Urinary bladder (tissue), 4 donors: ENCODE measurements around the gene PIEZO2. TPM values are rescaled to one million over a fixed set of nuclear protein-coding genes. Genes with fewer than 3 reads are reported as not detected.

Source experiments
- DNase-seq: peaks from one replicate; pipeline ENCODE4 v3.0.0-alpha.2; 2015; ENCODE audit errors: extremely low spot score
- H3K27ac ChIP-seq: one replicate; pipeline ENCODE4 v1.5.1; 2013; ENCODE audit warnings: low read depth, mild to moderate bottlenecking, moderate library complexity
- H3K36me3 ChIP-seq: one replicate; pipeline ENCODE4 v1.6.1; 2013; ENCODE audit warnings: mild to moderate bottlenecking, moderate library complexity; ENCODE audit not compliant: insufficient read depth
- H3K4me1 ChIP-seq: one replicate; pipeline ENCODE4 v1.6.1; 2013; ENCODE audit warnings: mild to moderate bottlenecking, moderate library complexity; ENCODE audit not compliant: insufficient read depth
- H3K4me3 ChIP-seq: one replicate; pipeline ENCODE4 v1.5.1; 2013; ENCODE audit warnings: low read depth, low read length
- WGBS: extraction: QIAGEN DNeasy Blood & Tissue Kit; methylation state at CpG from one replicate; pipeline ENCODE4 v1.1.7; 2013; 5-methylcytosine and 5-hydroxymethylcytosine counted together
- polyA plus RNA-seq: library from polyadenylated mRNA; stranded (reverse); fragments of 200-250 nt; gene quantifications from one replicate; pipeline ENCODE4 v1.2.3, GENCODE V29; 2013
- total RNA-seq: library from RNA; depleted of rRNA; stranded (reverse); fragments of >200 nt; gene quantifications from one replicate; pipeline ENCODE4 v1.2.3, GENCODE V29; 2014
- donor health status: healthy with polysubstance abuse.
- donor health status: healthy.

The PIEZO2 gene
- total and polyA plus RNA-seq, 2 donors: 5.9 to 78.1 TPM

GRCh38 chr18:11114653-11115052 lies 34.7 kb downstream of the PIEZO2 start:
- Histone ChIP-seq H3K4me3 (no peak overlapping the region), H3K27ac (no peak overlapping the region), H3K36me3 (no peaks in the 10 kb centered on the region), H3K4me1 (no peaks in the 10 kb centered on the region)
- DNase-seq: no peak
- 42% methylated on average over 2 of the region's 2 CpGs for WGBS

- Histone ChIP-seq H3K36me3 (no peaks in the 10 kb centered on the region), H3K27ac (no peak overlapping the region), H3K4me3 (no peak overlapping the region), H3K4me1 (no peaks in the 10 kb centered on the region)
- DNase-seq: no peak
- WGBS: 91% methylated on average over 2 of the region's 2 CpGs
Measured at GRCh38 chr18:11113937-11114336, 35.4 kb downstream of the PIEZO2 start.

GRCh38 chr18:11113046-11113548 lies 36.3 kb downstream of the PIEZO2 start:
- no peak for DNase-seq
- WGBS: 94% methylated on average over 4 of the region's 4 CpGs
- Histone ChIP-seq H3K36me3 (no peaks in the 10 kb centered on the region), H3K27ac (no peak overlapping the region), H3K4me1 (no peaks in the 10 kb centered on the region), H3K4me3 (no peak overlapping the region)

GRCh38 chr18:11112286-11112685 lies 37.1 kb downstream of the PIEZO2 start:
- WGBS: 95% methylated on average over 3 of the region's 3 CpGs
- DNase-seq: no peak
- no peak overlapping the region for H3K27ac ChIP-seq
- H3K36me3 ChIP-seq: no peaks in the 10 kb centered on the region
- no peak overlapping the region for H3K4me3 ChIP-seq
- no peaks in the 10 kb centered on the region for H3K4me1 ChIP-seq

GRCh38 chr18:11110509-11110908 lies 38.9 kb downstream of the PIEZO2 start:
- Histone ChIP-seq H3K4me1 (no peaks in the 10 kb centered on the region), H3K36me3 (no peaks in the 10 kb centered on the region), H3K27ac (no peak overlapping the region), H3K4me3 (no peak overlapping the region)
- DNase-seq: no peak
- WGBS: 88% methylated on average over 16 of the region's 16 CpGs

- no peak overlapping the region for H3K27ac ChIP-seq
- no peaks in the 10 kb centered on the region for H3K36me3 ChIP-seq
- no peak for DNase-seq
- WGBS: 41% methylated on average over 3 of the region's 3 CpGs
- H3K4me3 ChIP-seq: no peak overlapping the region
- H3K4me1 ChIP-seq: no peaks in the 10 kb centered on the region
Measured at GRCh38 chr18:11108947-11109346, 40.4 kb downstream of the PIEZO2 start.

- H3K4me1 ChIP-seq: no peaks in the 10 kb centered on the region
- H3K4me3 ChIP-seq: no peak overlapping the region
- H3K27ac ChIP-seq: no peak overlapping the region
- WGBS: 88% methylated on average over 6 of the region's 6 CpGs
- DNase-seq: no peak
- H3K36me3 ChIP-seq: no peaks in the 10 kb centered on the region
Measured at GRCh38 chr18:11106894-11107293, 42.5 kb downstream of the PIEZO2 start.

- no peak overlapping the region for H3K27ac ChIP-seq
- no peaks in the 10 kb centered on the region for H3K36me3 ChIP-seq
- DNase-seq: peak; percentile 13
- H3K4me3 ChIP-seq: no peak overlapping the region
- H3K4me1 ChIP-seq: no peaks in the 10 kb centered on the region
- WGBS: 35% methylated on average over 6 of the region's 6 CpGs
Measured at GRCh38 chr18:11105463-11105862, 43.9 kb downstream of the PIEZO2 start.

GRCh38 chr18:11104307-11104706 lies 45.1 kb downstream of the PIEZO2 start:
- Histone ChIP-seq H3K36me3 (no peaks in the 10 kb centered on the region), H3K27ac (no peak overlapping the region), H3K4me3 (no peak overlapping the region), H3K4me1 (no peaks in the 10 kb centered on the region)
- WGBS: 79% methylated on average over 5 of the region's 5 CpGs
- DNase-seq: no peak

- WGBS: 37% methylated on average over 10 of the region's 10 CpGs
- no peak overlapping the region for H3K4me3 ChIP-seq
- H3K4me1 ChIP-seq: peaks cover 1% of the 10 kb centered on the region
- H3K27ac ChIP-seq: no peak overlapping the region
- no peaks in the 10 kb centered on the region for H3K36me3 ChIP-seq
- no peak for DNase-seq
Measured at GRCh38 chr18:11096839-11097750, 52.3 kb downstream of the PIEZO2 start.

- H3K4me1 ChIP-seq: peaks cover 1% of the 10 kb centered on the region
- H3K27ac ChIP-seq: no peak overlapping the region
- H3K4me3 ChIP-seq: no peak overlapping the region
- DNase-seq: no peak
- 59% methylated on average over 5 of the region's 5 CpGs for WGBS
- H3K36me3 ChIP-seq: no peaks in the 10 kb centered on the region
Measured at GRCh38 chr18:11096411-11096810, 53.0 kb downstream of the PIEZO2 start.

- WGBS: 84% methylated on average over 6 of the region's 6 CpGs
- H3K36me3 ChIP-seq: no peaks in the 10 kb centered on the region
- H3K4me1 ChIP-seq: peaks cover 1% of the 10 kb centered on the region
- H3K4me3 ChIP-seq: no peak overlapping the region
- no peak for DNase-seq
- no peak overlapping the region for H3K27ac ChIP-seq
Measured at GRCh38 chr18:11095674-11096293, 53.6 kb downstream of the PIEZO2 start.

- WGBS: 72% methylated on average over 5 of the region's 5 CpGs
- DNase-seq: no peak
- Histone ChIP-seq H3K4me3 (no peak overlapping the region), H3K4me1 (peaks cover 1% of the 10 kb centered on the region), H3K27ac (no peak overlapping the region), H3K36me3 (no peaks in the 10 kb centered on the region)
Measured at GRCh38 chr18:11095211-11095610, 54.2 kb downstream of the PIEZO2 start.

GRCh38 chr18:11091746-11092145 lies 57.6 kb downstream of the PIEZO2 start:
- DNase-seq: no peak
- 90% methylated on average over 6 of the region's 6 CpGs for WGBS
- Histone ChIP-seq H3K4me1 (peaks cover 1% of the 10 kb centered on the region), H3K27ac (no peak overlapping the region), H3K36me3 (no peaks in the 10 kb centered on the region), H3K4me3 (no peak overlapping the region)
